Mucosa of descending colon (tissue), 3 donors: Measurements from ENCODE around the gene XIRP2. TPM values are rescaled to one million over a fixed set of nuclear protein-coding genes. Genes with fewer than 3 reads are reported as not detected.
"Not testable (repeated sequence)": the region's sequence is repeated elsewhere in the genome, so short reads cannot be mapped to it uniquely, and the experiment has no call there.

ENCODE experiments used
- ATAC-seq: fragments of 200-7000 bp; cut with Tn5 transposase; one replicate; pipeline ENCODE4 v1.9.1; 2020; ENCODE audit warnings: mild to moderate bottlenecking, moderate library complexity
- DNase-seq, 3 donors: peaks; one replicate each; pipeline ENCODE4 v3.0.0-alpha.2; 2020
- H3K36me3 ChIP-seq: fragments of 200-600 bp; one replicate; pipeline ENCODE4 v1.8.0; 2021; ENCODE audit warnings: low read depth, mild to moderate bottlenecking
- H3K4me1 ChIP-seq: fragments of 200-600 bp; one replicate; pipeline ENCODE4 v1.8.0; 2021; ENCODE audit warnings: low read depth, mild to moderate bottlenecking
- H3K4me3 ChIP-seq: fragments of 200-600 bp; one replicate; pipeline ENCODE4 v1.8.0; 2021; ENCODE audit warnings: mild to moderate bottlenecking
- H3K9me3 ChIP-seq: fragments of 200-600 bp; one replicate; pipeline ENCODE4 v1.8.0; 2021; ENCODE audit warnings: mild to moderate bottlenecking
- intact Hi-C, 2 donors: fragments of 100-400 bp; cut with DNase I in 1 of 2; cut with micrococcal nuclease in 1 of 2; formaldehyde crosslinking; loops; one replicate each; pipeline versions ENCODE4 v1.11.0 to v1.11.1; 2022; cut with DNase I, micrococcal nuclease
- total RNA-seq, 3 donors: library from RNA; stranded (reverse); fragmentation: NEBNext Ultra II Directional in 2 of 3; extraction: Animal tissue kit (Norgen Biotek cat#: 25700) in 2 of 3; gene quantifications; one replicate each; pipeline versions ENCODE4 v1.2.1 to v1.2.4, GENCODE V29; 2021 to 2023
- TF ChIP-seq, protein P1 (sequence below): fragments of 200-600 bp; IDR thresholded peaks from one replicate; pipeline ENCODE4 v1.8.0; 2022; ENCODE audit warnings: antibody characterized with exemption, mild to moderate bottlenecking
- donor health status: DM: no; HTN: no; CAD: no; lungs with moderate emphysema.
- donor health status: DM: no; HTN: no; CAD: no.
- donor health status: DM: no; HTN: yes; CAD: no.

XIRP2 gene
- total RNA-seq, 3 donors from 2014 or later: 0.29 to 0.55 TPM; not detected in 1

DNA sequence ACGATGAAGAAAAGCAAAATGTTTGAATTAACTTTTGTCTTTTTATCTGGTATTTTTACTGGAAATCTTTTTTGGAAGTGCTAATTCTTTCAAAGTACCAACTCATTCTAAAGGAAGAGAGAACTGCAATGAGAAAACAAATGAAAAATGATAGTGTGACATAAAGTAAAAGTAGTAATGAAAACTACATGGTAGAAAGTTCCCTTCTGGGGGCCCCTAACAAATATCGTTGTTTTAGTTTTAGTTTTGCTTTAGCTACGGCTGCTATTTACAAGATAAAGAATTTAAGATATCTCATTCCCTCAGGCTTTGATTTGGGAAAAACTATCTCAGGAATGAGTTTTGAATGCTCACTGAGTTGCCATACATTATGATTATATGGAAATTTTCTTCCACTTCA is 161.4 kb downstream of the XIRP2 start:
- no peak overlapping the region for H3K4me3 ChIP-seq
- ATAC-seq (no peak), DNase-seq (no peak)
- intact Hi-C loops: no loop called here
- TF ChIP-seq, protein P1, sequence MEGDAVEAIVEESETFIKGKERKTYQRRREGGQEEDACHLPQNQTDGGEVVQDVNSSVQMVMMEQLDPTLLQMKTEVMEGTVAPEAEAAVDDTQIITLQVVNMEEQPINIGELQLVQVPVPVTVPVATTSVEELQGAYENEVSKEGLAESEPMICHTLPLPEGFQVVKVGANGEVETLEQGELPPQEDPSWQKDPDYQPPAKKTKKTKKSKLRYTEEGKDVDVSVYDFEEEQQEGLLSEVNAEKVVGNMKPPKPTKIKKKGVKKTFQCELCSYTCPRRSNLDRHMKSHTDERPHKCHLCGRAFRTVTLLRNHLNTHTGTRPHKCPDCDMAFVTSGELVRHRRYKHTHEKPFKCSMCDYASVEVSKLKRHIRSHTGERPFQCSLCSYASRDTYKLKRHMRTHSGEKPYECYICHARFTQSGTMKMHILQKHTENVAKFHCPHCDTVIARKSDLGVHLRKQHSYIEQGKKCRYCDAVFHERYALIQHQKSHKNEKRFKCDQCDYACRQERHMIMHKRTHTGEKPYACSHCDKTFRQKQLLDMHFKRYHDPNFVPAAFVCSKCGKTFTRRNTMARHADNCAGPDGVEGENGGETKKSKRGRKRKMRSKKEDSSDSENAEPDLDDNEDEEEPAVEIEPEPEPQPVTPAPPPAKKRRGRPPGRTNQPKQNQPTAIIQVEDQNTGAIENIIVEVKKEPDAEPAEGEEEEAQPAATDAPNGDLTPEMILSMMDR: no peak
- no peaks in the 10 kb centered on the region for H3K4me1 ChIP-seq
- no peaks in the 10 kb centered on the region for H3K9me3 ChIP-seq
- H3K36me3 ChIP-seq: no peaks in the 10 kb centered on the region

DNA sequence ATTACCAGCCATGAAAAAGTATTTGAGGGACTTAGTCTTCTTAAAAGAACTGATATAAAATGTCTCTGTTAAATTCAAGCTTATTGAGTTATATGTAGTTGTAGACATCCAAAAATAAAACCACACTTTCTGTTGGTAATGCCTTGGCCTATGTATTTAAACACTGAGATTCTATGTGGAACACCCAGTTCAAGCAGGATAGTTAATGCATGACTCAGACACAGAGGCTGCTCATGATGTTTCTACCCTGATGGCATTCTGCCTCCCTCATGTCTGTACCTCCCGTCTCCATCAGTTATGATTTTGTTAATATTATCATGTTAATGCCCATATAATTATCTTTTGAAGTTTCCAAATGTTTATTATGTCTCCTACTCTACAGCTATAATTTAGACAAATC is 164.5 kb downstream of the XIRP2 start:
- Histone ChIP-seq H3K36me3 (no peaks in the 10 kb centered on the region), H3K9me3 (no peaks in the 10 kb centered on the region), H3K4me3 (no peak overlapping the region), H3K4me1 (no peaks in the 10 kb centered on the region)
- intact Hi-C loops: no loop called here
- no peak for ATAC-seq
- DNase-seq: no peak
- TF ChIP-seq, protein P1: no peak

DNA sequence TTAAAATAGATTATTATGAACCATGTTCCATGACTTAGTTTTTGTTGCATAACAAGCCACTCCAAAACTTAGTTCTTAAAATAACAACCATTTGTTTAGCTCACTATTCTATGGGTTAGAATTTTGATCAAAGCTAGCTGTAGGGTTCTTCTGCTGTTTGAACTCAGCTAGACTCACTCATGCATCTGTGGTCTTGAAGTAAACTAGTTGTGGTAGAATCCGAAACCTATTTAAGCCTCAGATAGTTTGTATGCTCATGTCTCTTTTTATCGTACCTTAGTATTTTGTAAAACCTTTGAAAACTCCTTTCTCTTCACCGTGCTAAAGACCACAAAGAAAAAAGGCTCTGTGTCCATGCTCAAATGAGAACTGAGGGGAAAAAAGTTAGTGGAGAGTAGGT is 166.6 kb downstream of the XIRP2 start:
- no peak for ATAC-seq
- intact Hi-C loops: no loop called here
- Histone ChIP-seq H3K9me3 (no peaks in the 10 kb centered on the region), H3K4me1 (no peaks in the 10 kb centered on the region), H3K36me3 (no peaks in the 10 kb centered on the region), H3K4me3 (no peak overlapping the region)
- no peak for DNase-seq
- TF ChIP-seq, protein P1: no peak

DNA sequence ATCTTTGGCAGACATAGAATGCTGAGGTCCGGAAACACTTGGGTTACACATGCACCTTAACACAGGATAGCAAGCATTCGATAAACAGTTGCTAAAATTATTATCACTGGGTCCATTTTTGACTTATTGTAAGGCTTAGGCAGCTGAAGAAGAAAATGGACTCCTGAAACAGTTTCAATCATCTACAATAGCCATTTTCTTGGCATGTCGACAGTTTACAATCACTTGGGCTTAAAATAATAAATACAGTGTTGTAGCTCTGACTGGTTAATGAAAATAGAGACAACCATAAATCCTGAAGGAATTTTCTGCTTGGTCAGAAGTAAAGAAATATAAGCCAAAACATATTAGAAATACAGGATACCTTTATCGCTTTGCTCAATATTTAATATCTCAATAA is 169.2 kb downstream of the XIRP2 start:
- no peaks in the 10 kb centered on the region for H3K36me3 ChIP-seq
- ATAC-seq: no peak
- TF ChIP-seq, protein P1: no peak
- H3K4me1 ChIP-seq: no peaks in the 10 kb centered on the region
- H3K9me3 ChIP-seq: no peaks in the 10 kb centered on the region
- intact Hi-C loops: no loop called here
- DNase-seq: no peak
- no peak overlapping the region for H3K4me3 ChIP-seq

DNA sequence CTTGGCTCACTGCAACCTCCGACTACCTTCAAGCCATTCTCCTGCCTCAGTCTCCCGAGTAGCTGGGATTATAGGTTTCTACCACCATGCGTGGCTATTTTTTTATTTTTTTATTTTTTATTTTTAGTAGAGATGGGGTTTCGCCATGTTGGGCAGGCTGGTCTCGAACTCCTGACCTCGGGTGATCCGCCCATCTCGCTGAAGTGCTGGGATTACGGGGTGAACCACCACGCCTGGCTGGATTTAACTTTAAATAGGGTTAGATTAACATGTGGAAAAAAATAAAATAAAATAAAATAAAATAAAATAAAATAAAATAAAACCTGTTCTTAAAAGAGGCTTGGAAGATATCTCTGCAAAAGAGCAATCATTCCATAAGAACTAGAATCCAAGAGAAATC is 170.9 kb downstream of the XIRP2 start:
- TF ChIP-seq, protein P1: no peak
- H3K9me3 ChIP-seq: no peaks in the 10 kb centered on the region
- H3K4me3 ChIP-seq: no peak overlapping the region
- DNase-seq (no peak), ATAC-seq (no peak)
- intact Hi-C loops: no loop called here
- H3K36me3 ChIP-seq: no peaks in the 10 kb centered on the region
- no peaks in the 10 kb centered on the region for H3K4me1 ChIP-seq

DNA sequence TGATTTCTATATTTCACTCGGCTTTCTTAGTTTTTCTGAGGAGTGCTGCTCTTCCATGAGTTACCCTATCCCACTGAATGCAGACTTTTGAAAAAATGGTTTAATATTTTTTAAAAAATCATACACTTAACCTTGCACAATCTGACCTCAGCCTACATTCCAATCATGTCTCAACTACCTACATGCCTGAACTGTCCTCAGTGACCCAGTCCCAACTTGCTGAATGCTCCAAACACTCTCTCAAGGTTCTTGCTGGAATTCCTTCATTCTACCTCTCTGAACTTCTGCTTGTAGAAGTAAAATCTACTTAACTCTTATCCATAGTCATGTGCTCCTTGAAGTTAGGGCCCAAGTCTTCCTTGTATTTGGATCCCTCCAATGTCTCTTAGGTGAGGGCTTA is 181.6 kb downstream of the XIRP2 start:
- intact Hi-C loops: no loop called here
- Histone ChIP-seq H3K9me3 (no peaks in the 10 kb centered on the region), H3K4me1 (no peaks in the 10 kb centered on the region), H3K36me3 (no peaks in the 10 kb centered on the region), H3K4me3 (no peak overlapping the region)
- TF ChIP-seq, protein P1: no peak
- DNase-seq (no peak), ATAC-seq (no peak)

DNA sequence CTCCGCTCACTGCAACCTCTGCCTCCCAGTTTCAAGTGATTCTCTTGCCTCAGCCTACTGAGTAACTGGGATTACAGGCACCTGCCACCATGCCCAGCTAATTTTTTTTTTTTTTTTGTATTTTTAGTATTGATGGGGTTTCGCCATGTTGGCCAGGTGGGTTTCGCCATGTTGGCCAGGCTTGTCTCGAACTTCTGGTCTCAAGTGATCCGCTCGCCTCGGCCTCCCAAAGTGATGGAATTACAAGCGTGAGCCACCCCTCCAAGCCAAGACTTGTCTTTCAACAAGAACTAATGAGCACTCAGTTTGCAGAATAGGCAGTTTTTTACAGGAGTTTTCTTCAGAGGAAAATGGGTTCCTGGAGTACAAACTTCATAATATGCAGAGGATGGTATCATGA is 187.4 kb downstream of the XIRP2 start:
- intact Hi-C loops, H3K36me3 ChIP-seq, H3K9me3 ChIP-seq, DNase-seq, ATAC-seq, H3K4me1 ChIP-seq, H3K4me3 ChIP-seq: not testable (repeated sequence)

DNA sequence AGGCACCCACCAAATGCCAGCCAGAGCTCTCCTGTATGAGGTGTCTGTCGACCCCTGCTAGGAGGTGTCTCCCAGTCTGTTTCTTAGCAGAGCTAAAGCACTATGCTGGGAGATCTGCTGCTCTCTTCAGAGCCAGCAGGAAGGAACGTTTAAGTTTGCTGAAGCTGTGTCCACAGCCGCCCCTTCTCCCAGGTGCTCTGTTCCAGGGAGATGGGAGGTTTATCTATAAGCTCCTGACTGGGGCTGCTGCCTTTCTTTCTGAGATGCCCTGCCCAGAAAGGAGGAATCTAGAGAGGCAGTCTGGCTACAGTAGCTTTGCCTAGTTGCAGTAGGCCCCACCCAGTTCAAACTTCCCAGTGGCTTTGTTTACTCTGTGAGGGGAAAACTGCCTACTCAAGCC is 210.7 kb downstream of the XIRP2 start:
- H3K9me3 ChIP-seq, DNase-seq, H3K4me1 ChIP-seq, intact Hi-C loops, H3K4me3 ChIP-seq, H3K36me3 ChIP-seq, ATAC-seq: not testable (repeated sequence)
